GM12872 (cell line): Measurements from ENCODE around the gene IL31RA.

ENCODE experiments used
- TF ChIP-seq, protein P1 (sequence below): IDR thresholded peaks from 3 replicates; pipeline ENCODE4 v1.5.1; 2011; ENCODE audit warnings: low read depth, mild to moderate bottlenecking, low read length, moderate library complexity; ENCODE audit not compliant: insufficient read depth

The IL31RA gene

DNA sequence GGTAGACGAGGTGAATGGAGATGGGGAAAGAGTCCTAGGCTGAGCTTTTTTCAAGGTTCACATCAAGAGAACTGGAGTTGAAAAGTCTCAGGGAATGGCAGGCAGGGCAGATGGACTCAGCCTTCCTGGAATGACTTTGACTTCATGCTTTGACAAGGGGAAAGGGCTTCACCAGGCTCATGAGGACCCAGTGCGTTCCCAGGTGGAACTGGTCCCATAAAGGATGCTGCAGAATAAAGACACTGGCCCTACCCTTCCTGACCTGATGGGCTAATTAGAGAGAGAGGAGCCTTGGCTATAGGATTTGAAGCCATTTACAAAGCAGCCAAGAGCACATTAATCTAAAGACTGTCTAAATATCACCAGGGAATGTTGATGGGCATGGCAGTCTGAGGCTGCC, 63.8 kb downstream of the IL31RA start:
- TF ChIP-seq, protein P1, sequence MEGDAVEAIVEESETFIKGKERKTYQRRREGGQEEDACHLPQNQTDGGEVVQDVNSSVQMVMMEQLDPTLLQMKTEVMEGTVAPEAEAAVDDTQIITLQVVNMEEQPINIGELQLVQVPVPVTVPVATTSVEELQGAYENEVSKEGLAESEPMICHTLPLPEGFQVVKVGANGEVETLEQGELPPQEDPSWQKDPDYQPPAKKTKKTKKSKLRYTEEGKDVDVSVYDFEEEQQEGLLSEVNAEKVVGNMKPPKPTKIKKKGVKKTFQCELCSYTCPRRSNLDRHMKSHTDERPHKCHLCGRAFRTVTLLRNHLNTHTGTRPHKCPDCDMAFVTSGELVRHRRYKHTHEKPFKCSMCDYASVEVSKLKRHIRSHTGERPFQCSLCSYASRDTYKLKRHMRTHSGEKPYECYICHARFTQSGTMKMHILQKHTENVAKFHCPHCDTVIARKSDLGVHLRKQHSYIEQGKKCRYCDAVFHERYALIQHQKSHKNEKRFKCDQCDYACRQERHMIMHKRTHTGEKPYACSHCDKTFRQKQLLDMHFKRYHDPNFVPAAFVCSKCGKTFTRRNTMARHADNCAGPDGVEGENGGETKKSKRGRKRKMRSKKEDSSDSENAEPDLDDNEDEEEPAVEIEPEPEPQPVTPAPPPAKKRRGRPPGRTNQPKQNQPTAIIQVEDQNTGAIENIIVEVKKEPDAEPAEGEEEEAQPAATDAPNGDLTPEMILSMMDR: no peak

DNA sequence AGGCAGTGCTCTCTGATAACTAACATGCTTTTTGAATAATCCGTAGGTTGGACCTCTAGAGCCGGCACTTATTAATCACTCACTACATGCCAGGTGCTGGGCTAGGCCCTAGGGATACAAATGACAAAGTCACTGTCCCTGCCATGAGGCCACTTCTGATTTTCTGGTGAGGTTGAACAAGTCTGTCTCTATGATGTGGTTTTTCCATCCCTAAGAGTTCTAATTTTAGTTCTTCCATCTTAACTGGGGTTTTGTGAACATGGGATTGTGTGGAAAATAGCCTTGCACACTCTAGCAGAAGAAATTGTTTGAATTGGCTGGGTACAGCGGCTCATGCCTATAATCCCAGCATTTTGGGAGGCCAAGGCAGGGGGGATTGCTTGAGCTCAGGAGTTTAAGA, 64.6 kb downstream of the IL31RA start:
- TF ChIP-seq, protein P1: no peak

DNA sequence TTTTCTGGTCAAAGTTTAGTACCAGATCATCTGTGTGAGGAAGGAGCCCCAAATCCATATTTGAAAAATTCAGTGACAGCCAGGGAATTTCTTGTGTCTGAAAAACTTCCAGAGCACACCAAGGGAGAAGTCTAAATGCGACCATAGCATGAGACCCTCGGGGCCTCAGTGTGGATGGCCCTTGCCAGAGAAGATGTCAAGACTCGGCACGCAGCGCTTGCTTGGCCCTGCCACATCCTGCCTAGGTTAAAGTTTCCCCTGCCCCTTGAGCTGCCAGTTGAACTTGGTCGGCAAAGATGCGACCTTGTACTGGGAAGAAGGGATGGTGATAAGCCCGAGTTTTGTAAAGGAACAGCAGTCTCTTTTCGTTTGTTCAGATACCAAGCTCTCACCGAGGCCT, 65.8 kb downstream of the IL31RA start:
- TF ChIP-seq, protein P1: no peak

DNA sequence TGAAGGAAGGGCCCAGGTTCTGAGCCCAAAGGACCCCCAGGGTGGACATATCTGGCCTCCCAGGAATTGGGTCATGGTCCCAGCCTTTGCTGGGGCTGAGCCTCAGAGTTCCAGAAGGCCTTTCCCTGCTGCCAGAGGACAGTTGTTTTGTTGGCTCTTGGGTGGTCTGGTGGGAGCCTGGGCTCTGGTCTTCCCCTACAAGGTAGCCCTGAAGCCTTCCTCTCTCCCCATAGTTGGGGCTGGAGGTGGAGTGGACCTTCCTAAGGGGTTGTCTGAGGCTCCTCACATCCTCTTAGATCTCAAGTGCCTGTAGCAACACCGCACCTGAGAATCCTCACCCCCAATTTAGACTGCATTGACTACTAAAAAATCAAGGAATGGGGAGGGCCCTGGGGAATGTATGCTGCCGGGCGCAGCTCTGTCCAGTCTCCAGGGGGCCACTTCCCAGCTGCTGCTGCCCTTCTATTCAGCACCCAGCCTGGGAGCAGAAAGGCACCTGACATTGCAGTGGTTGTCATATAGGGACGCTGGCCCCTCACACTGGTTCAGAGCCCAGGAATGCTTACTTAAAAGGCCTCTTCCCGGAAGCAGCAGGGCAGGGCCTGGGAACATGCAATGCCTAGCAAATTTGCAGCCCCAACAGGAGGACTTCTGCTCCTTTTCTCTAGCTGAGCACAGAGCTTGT, 66.4 kb downstream of the IL31RA start:
- TF ChIP-seq, protein P1: no peak

DNA sequence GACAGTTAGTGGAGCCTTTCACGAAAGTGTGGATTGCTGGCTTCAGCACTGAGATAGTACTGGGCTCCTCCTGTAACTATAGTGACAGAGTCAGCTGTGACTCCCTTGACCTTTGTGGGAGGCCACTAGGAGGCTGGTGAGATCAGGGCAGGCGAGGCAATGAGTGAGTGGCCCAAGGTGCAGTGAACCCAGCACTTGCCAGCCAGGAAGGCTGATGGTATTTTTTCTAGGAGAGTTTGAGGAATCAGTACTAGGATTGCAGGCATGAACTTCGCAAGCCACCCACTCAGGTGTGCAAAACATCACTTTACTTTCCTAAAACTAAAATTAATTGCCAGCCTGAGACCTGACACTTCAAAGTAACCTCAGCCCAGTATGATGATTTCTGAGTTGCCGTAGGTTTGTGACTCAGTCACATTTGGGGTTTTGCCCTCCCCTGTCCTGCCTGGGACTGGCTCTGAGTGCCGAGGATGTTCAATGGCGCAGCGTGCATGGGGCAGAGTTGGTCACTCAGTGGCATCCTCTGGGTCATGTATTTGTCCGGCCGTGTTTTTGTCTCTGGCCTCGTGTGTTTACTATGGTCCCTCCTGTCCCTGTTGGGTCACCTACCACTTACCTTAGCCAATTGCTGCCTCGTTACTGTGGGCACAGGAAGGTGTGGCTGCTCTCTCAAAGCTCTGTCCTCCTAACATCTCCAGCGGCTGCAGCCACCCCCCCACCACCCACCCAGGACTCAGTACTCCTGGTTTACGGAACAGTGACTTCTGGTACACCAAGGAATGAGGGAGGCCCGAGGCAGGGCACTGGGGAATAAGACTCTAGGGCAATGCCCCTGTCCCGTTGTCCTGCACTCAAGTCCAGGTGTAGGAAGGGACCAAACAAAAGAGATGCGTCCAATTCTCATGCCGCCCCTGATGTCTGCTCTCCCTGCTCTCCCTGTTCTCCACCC, 67.2 kb downstream of the IL31RA start:
- TF ChIP-seq, protein P1: 0 out of 3 replicates have a peak, but pooled peaks have one; percentile 5

DNA sequence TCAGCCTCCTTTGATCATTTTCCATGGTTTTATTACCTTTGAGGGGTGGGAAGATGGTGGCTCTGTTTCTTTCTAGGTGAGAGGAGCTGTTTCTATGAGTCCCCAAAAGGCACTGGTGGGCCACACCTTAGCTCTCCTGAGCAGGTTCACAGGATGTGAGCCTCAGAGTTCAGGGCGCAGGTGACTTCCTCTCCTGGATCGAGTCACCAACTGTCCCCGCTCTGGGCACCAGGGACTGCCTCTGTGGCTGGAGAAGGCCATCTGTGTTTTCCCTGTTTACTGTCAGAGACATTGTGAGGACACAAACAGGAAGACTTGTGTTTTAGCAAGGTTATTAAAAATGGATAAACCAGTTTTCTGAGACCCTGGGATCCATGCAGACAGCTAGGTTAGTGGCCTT, 68.5 kb downstream of the IL31RA start:
- TF ChIP-seq, protein P1: no peak

DNA sequence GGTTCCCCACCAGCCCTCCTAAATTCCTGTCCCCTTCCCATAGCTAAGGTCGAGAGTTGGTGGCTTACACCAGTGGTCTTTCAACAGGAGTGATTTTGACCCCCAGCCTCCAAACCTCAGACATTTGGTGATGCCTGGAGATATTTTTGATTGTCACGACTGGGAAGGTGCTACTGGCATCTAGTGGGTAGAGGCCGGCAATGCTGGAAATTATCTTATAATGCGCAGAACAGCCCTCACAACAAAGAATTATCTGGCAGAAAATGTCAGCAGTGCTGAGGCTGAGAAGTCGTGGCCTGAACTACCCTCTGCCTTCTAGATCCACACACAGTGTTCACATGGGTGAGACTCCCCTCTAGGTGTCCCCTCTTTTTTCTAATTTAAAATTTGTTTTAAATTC, 69.6 kb downstream of the IL31RA start:
- TF ChIP-seq, protein P1: peak; percentile 36; the same call in 1 of the 3 replicates
